Measurements from ENCODE around the gene NCOA1.

NCOA1 gene

DNA sequence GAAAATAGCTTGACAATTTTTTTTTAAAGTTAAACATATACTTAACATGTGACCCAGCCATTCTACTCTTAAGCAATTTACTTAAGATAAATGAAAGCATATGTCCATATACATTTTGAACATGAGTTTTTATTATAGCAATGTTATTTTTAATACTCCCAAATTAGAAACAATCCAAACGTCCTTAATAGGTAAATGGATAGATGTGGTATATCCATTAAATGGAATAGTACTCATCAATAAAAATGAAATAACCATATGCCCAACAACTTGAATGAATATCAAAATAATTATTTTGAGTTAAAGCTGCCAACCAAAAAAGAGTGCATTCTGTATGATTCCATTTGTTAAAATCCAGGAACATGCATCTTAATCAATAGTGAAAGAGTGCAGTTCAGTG lies 29.1 kb downstream of the NCOA1 start:
- no peak overlapping the region for H3K14ac ChIP-seq (ENCODE audit: low read length)
- H4K91ac ChIP-seq (ENCODE audit: low read depth, low read length) = no peak overlapping the region
- H3K4ac ChIP-seq (ENCODE audit: low read depth, low read length) = no peak overlapping the region
- no peak overlapping the region for H2BK5ac ChIP-seq (ENCODE audit: low read depth, low read length, poor library complexity)
- no peak overlapping the region for H3K4me3 ChIP-seq (ENCODE audit: low read depth, low read length)
- H2AFZ ChIP-seq (ENCODE audit: insufficient read depth, low read length, poor library complexity) = no peak overlapping the region
- no peak overlapping the region for H2AK5ac ChIP-seq (ENCODE audit: low read length)
- H3K4me1 ChIP-seq (ENCODE audit: control insufficient read depth in 1 of 2, insufficient read depth in 2 of 2, low read length in 2 of 2) = no peaks in the 10 kb centered on the region
- no CpG with 5 or more reads among the region's 1 CpG for WGBS (ENCODE audit: extremely low coverage, insufficient coverage, insufficient read length)
- no peaks in the 10 kb centered on the region for H3K36me3 ChIP-seq (ENCODE audit: control insufficient read depth in 1 of 2, insufficient read depth in 2 of 2, low read length in 2 of 2)
- no peak overlapping the region for H2BK120ac ChIP-seq (ENCODE audit: insufficient read depth, low read length, poor library complexity)
- H3K27me3 ChIP-seq (ENCODE audit: insufficient read depth, low read length) = no peaks in the 10 kb centered on the region
- no peak overlapping the region for H3K4me2 ChIP-seq (ENCODE audit: low read length)
- H3K79me1 ChIP-seq (ENCODE audit: low read length) = no peaks in the 10 kb centered on the region
- H4K12ac ChIP-seq (ENCODE audit: low read depth, low read length) = no peak overlapping the region
- no peak overlapping the region for H3K9ac ChIP-seq (ENCODE audit: low read length)
- no peak overlapping the region for H3K18ac ChIP-seq (ENCODE audit: low read length)
- no peaks in the 10 kb centered on the region for H3K79me2 ChIP-seq (ENCODE audit: control insufficient read depth, insufficient read depth, low read length, poor library complexity)
- no peak overlapping the region for H3K27ac ChIP-seq (ENCODE audit: low read depth, low read length)
- no peak overlapping the region for H4K8ac ChIP-seq (ENCODE audit: low read depth, low read length)
- H2BK12ac ChIP-seq (ENCODE audit: low read length) = no peak overlapping the region
- no peak for DNase-seq
- H3K9me3 ChIP-seq (ENCODE audit: insufficient read depth, low read depth, low read length) = no peaks in the 10 kb centered on the region
- H3K23ac ChIP-seq (ENCODE audit: low read length) = no peak overlapping the region

- no peak overlapping the region for H3K14ac ChIP-seq (ENCODE audit: low read length)
- H2AFZ ChIP-seq (ENCODE audit: insufficient read depth, low read length, poor library complexity) = no peak overlapping the region
- no peak overlapping the region for H3K23ac ChIP-seq (ENCODE audit: low read length)
- peak in 1 of 2 donors; percentile 8 for DNase-seq
- no peak overlapping the region for H2BK5ac ChIP-seq (ENCODE audit: low read depth, low read length, poor library complexity)
- no peaks in the 10 kb centered on the region for H3K4me1 ChIP-seq (ENCODE audit: control insufficient read depth in 1 of 2, insufficient read depth in 2 of 2, low read length in 2 of 2)
- H2BK12ac ChIP-seq (ENCODE audit: low read length) = no peak overlapping the region
- no peaks in the 10 kb centered on the region for H3K9me3 ChIP-seq (ENCODE audit: insufficient read depth, low read depth, low read length)
- H3K4me2 ChIP-seq (ENCODE audit: low read length) = no peak overlapping the region
- no peaks in the 10 kb centered on the region for H3K79me1 ChIP-seq (ENCODE audit: low read length)
- no peak overlapping the region for H3K27ac ChIP-seq (ENCODE audit: low read depth, low read length)
- H3K4ac ChIP-seq (ENCODE audit: low read depth, low read length) = no peak overlapping the region
- H3K27me3 ChIP-seq (ENCODE audit: insufficient read depth, low read length) = no peaks in the 10 kb centered on the region
- H2BK120ac ChIP-seq (ENCODE audit: insufficient read depth, low read length, poor library complexity) = no peak overlapping the region
- H3K4me3 ChIP-seq (ENCODE audit: low read depth, low read length) = no peak overlapping the region
- no peak overlapping the region for H4K91ac ChIP-seq (ENCODE audit: low read depth, low read length)
- H3K18ac ChIP-seq (ENCODE audit: low read length) = no peak overlapping the region
- no CpG with 5 or more reads among the region's 1 CpG for WGBS (ENCODE audit: extremely low coverage, insufficient coverage, insufficient read length)
- no peak overlapping the region for H3K9ac ChIP-seq (ENCODE audit: low read length)
- H3K79me2 ChIP-seq (ENCODE audit: control insufficient read depth, insufficient read depth, low read length, poor library complexity) = no peaks in the 10 kb centered on the region
- no peak overlapping the region for H4K8ac ChIP-seq (ENCODE audit: low read depth, low read length)
- H4K12ac ChIP-seq (ENCODE audit: low read depth, low read length) = no peak overlapping the region
- H3K36me3 ChIP-seq (ENCODE audit: control insufficient read depth in 1 of 2, insufficient read depth in 2 of 2, low read length in 2 of 2) = no peaks in the 10 kb centered on the region
- no peak overlapping the region for H2AK5ac ChIP-seq (ENCODE audit: low read length)
Observed at GRCh38 chr2:24521162-24521857, 30.3 kb downstream of the NCOA1 start.

DNA sequence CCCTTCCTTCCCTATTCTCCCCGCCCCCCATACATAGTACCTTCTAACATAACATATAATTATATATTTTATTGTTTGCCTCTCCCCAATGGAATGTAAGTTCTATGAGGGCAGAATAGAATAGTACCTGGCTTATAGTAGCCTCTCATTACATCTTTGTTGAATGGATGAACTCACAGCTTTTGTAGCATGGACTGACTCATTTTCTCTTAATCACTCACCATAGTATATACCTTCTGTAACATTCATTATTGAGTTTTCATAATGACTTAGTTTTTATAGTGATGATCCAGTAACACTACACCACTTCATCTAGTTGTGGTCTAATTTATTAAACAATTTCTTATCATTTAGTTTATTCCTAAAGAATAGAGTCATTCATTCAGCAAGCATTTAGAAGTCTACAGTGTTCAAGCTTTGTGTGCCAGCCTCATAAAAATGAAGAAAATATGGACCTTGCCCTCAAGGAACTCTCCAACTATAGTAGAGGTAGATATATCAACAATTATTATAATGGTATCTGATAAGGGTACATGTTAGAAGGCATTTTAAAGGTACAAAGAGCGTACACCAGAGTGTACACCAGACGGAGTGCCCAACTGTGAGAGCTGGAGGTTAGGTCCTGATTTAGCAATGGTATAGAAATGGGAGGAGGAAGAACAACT lies 31.1 kb downstream of the NCOA1 start:
- DNase-seq = no peak
- Histone ChIP-seq H3K27me3 (ENCODE audit: insufficient read depth, low read length) (no peaks in the 10 kb centered on the region), H2BK12ac (ENCODE audit: low read length) (no peak overlapping the region), H4K91ac (ENCODE audit: low read depth, low read length) (no peak overlapping the region), H4K8ac (ENCODE audit: low read depth, low read length) (no peak overlapping the region), H3K4me3 (ENCODE audit: low read depth, low read length) (no peak overlapping the region), H3K4me1 (ENCODE audit: control insufficient read depth in 1 of 2, insufficient read depth in 2 of 2, low read length in 2 of 2) (no peaks in the 10 kb centered on the region), H3K79me1 (ENCODE audit: low read length) (no peaks in the 10 kb centered on the region), H3K27ac (ENCODE audit: low read depth, low read length) (no peak overlapping the region), H2BK120ac (ENCODE audit: insufficient read depth, low read length, poor library complexity) (no peak overlapping the region), H3K79me2 (ENCODE audit: control insufficient read depth, insufficient read depth, low read length, poor library complexity) (no peaks in the 10 kb centered on the region), H3K14ac (ENCODE audit: low read length) (no peak overlapping the region), H2AFZ (ENCODE audit: insufficient read depth, low read length, poor library complexity) (no peak overlapping the region), H3K18ac (ENCODE audit: low read length) (no peak overlapping the region), H3K9ac (ENCODE audit: low read length) (no peak overlapping the region), H4K12ac (ENCODE audit: low read depth, low read length) (no peak overlapping the region), H3K4ac (ENCODE audit: low read depth, low read length) (no peak overlapping the region), H3K4me2 (ENCODE audit: low read length) (no peak overlapping the region), H3K23ac (ENCODE audit: low read length) (no peak overlapping the region), H3K9me3 (ENCODE audit: insufficient read depth, low read depth, low read length) (no peaks in the 10 kb centered on the region), H2BK5ac (ENCODE audit: low read depth, low read length, poor library complexity) (no peak overlapping the region), H2AK5ac (ENCODE audit: low read length) (no peak overlapping the region), H3K36me3 (ENCODE audit: control insufficient read depth in 1 of 2, insufficient read depth in 2 of 2, low read length in 2 of 2) (no peaks in the 10 kb centered on the region)
- WGBS (ENCODE audit: extremely low coverage, insufficient coverage, insufficient read length) = 100% methylated on average over 1 of the region's 3 CpGs

DNA sequence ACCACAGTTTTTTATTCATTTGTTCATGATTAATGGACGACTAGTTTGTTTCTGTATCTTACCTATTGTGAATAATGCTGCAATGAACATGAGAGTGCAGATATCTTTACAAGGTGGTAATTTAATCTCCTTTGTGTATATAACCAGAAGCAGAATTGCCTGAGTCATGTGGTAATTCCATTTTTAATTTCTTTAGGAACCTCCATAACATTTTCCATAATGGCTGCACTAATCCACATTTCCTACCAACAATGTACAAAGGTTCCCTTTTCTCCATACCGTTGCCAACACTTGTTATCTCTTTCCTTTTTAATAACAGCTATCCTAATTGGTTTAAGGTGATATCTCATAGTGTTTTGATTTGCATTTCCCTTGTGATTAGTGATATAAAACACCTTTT lies 36.5 kb downstream of the NCOA1 start:
- no peak overlapping the region for H3K23ac ChIP-seq (ENCODE audit: low read length)
- no CpG with 5 or more reads among the region's 2 CpGs for WGBS (ENCODE audit: extremely low coverage, insufficient coverage, insufficient read length)
- H2AFZ ChIP-seq (ENCODE audit: insufficient read depth, low read length, poor library complexity) = no peak overlapping the region
- H2BK5ac ChIP-seq (ENCODE audit: low read depth, low read length, poor library complexity) = no peak overlapping the region
- no peak overlapping the region for H2AK5ac ChIP-seq (ENCODE audit: low read length)
- no peak overlapping the region for H4K8ac ChIP-seq (ENCODE audit: low read depth, low read length)
- no peak overlapping the region for H2BK12ac ChIP-seq (ENCODE audit: low read length)
- no peaks in the 10 kb centered on the region for H3K27me3 ChIP-seq (ENCODE audit: insufficient read depth, low read length)
- no peak overlapping the region for H3K4me3 ChIP-seq (ENCODE audit: low read depth, low read length)
- no peaks in the 10 kb centered on the region for H3K79me2 ChIP-seq (ENCODE audit: control insufficient read depth, insufficient read depth, low read length, poor library complexity)
- H4K91ac ChIP-seq (ENCODE audit: low read depth, low read length) = no peak overlapping the region
- H3K4me1 ChIP-seq (ENCODE audit: control insufficient read depth in 1 of 2, insufficient read depth in 2 of 2, low read length in 2 of 2) = no peaks in the 10 kb centered on the region
- no peak overlapping the region for H3K18ac ChIP-seq (ENCODE audit: low read length)
- H3K79me1 ChIP-seq (ENCODE audit: low read length) = no peaks in the 10 kb centered on the region
- no peak overlapping the region for H4K12ac ChIP-seq (ENCODE audit: low read depth, low read length)
- no peak overlapping the region for H3K9ac ChIP-seq (ENCODE audit: low read length)
- H3K36me3 ChIP-seq (ENCODE audit: control insufficient read depth in 1 of 2, insufficient read depth in 2 of 2, low read length in 2 of 2) = no peaks in the 10 kb centered on the region
- H3K14ac ChIP-seq (ENCODE audit: low read length) = no peak overlapping the region
- no peak overlapping the region for H2BK120ac ChIP-seq (ENCODE audit: insufficient read depth, low read length, poor library complexity)
- H3K4ac ChIP-seq (ENCODE audit: low read depth, low read length) = no peak overlapping the region
- no peaks in the 10 kb centered on the region for H3K9me3 ChIP-seq (ENCODE audit: insufficient read depth, low read depth, low read length)
- DNase-seq = no peak
- H3K27ac ChIP-seq (ENCODE audit: low read depth, low read length) = no peak overlapping the region
- H3K4me2 ChIP-seq (ENCODE audit: low read length) = no peak overlapping the region
